Measurements from ENCODE around the gene MAGI2. TPM values are rescaled to one million over a fixed set of nuclear protein-coding genes. Genes with fewer than 3 reads are reported as not detected.

MAGI2 gene
- total RNA-seq, 2 donors from 2014 or later = 10.3 to 19.2 TPM

GRCh38 chr7:78173666-78174065 is 1279.8 kb downstream of the MAGI2 start:
- no peak for DNase-seq
- peaks cover 22% of the 10 kb centered on the region for H3K4me1 ChIP-seq (ENCODE audit: control insufficient read depth, insufficient read depth, low read length)
- no peaks in the 10 kb centered on the region for H3K36me3 ChIP-seq (ENCODE audit: control insufficient read depth, insufficient read depth, low read length)
- H3K4me3 ChIP-seq (ENCODE audit: low read length) = no peak overlapping the region
- Mint-ChIP-seq H3K27me3 (ENCODE audit: insufficient read depth) (no peaks in the 10 kb centered on the region), H3K9me3 (no peaks in the 10 kb centered on the region), H3K27ac (peak overlapping the region; percentile 59), H3K4me3 (no peak overlapping the region), H3K36me3 (ENCODE audit: low read depth) (no peaks in the 10 kb centered on the region), H3K4me1 (peaks cover 38% of the 10 kb centered on the region)
- no peaks in the 10 kb centered on the region for H3K9me3 ChIP-seq (ENCODE audit: control insufficient read depth, low read length)
- no peak overlapping the region for H3K9ac ChIP-seq (ENCODE audit: extremely low read depth, low read length, poor library complexity, severe bottlenecking)
- TF ChIP-seq CTCF (conservative IDR thresholded peaks at IDR 0.05) = no peak
- H3K27ac ChIP-seq (ENCODE audit: low read depth, low read length) = no peak overlapping the region
- WGBS, 2 experiments (ENCODE audit: insufficient coverage in 1 of 2, insufficient read length in 1 of 2) = 67 to 76% methylated on average over 5 of the region's 5 CpGs
- no peaks in the 10 kb centered on the region for H3K27me3 ChIP-seq (ENCODE audit: control insufficient read depth, insufficient read depth, low read length, poor library complexity, severe bottlenecking)

GRCh38 chr7:78172933-78173591 is 1280.4 kb downstream of the MAGI2 start:
- Histone ChIP-seq H3K4me1 (ENCODE audit: control insufficient read depth, insufficient read depth, low read length) (peaks cover 22% of the 10 kb centered on the region), H3K27ac (ENCODE audit: low read depth, low read length) (no peak overlapping the region), H3K9ac (ENCODE audit: extremely low read depth, low read length, poor library complexity, severe bottlenecking) (no peak overlapping the region), H3K36me3 (ENCODE audit: control insufficient read depth, insufficient read depth, low read length) (no peaks in the 10 kb centered on the region), H3K4me3 (ENCODE audit: low read length) (peak overlapping the region; percentile 12), H3K27me3 (ENCODE audit: control insufficient read depth, insufficient read depth, low read length, poor library complexity, severe bottlenecking) (no peaks in the 10 kb centered on the region), H3K9me3 (ENCODE audit: control insufficient read depth, low read length) (no peaks in the 10 kb centered on the region)
- Mint-ChIP-seq H3K4me1 (peaks cover 38% of the 10 kb centered on the region), H3K27me3 (ENCODE audit: insufficient read depth) (no peaks in the 10 kb centered on the region), H3K36me3 (ENCODE audit: low read depth) (no peaks in the 10 kb centered on the region), H3K27ac (peak overlapping the region; percentile 75), H3K4me3 (no peak overlapping the region), H3K9me3 (no peaks in the 10 kb centered on the region)
- no peak for DNase-seq
- whole genome bisulfite sequencing, 2 experiments (ENCODE audit: insufficient coverage in 1 of 2, insufficient read length in 1 of 2) = 38 to 67% methylated on average over 2 to 4 of the region's 4 CpGs
- TF ChIP-seq CTCF (conservative IDR thresholded peaks at IDR 0.05) = no peak

- Mint-ChIP-seq H3K27ac (peak overlapping the region; percentile 75), H3K4me3 (no peak overlapping the region)
- DNase-seq = peak; percentile 51
Measured at GRCh38 chr7:78172267-78172757, 1281.2 kb downstream of the MAGI2 start.

More at GRCh38 chr7:78172267-78172757, 1281.2 kb downstream of the MAGI2 start:
- peak overlapping the region; percentile 12 for H3K4me3 ChIP-seq (ENCODE audit: low read length)
- H3K4me1 ChIP-seq (ENCODE audit: control insufficient read depth, insufficient read depth, low read length) = peaks cover 22% of the 10 kb centered on the region
- no peaks in the 10 kb centered on the region for H3K36me3 ChIP-seq (ENCODE audit: control insufficient read depth, insufficient read depth, low read length)
- TF ChIP-seq CTCF (conservative IDR thresholded peaks at IDR 0.05) = no peak
- Mint-ChIP-seq H3K36me3 (ENCODE audit: low read depth) (no peaks in the 10 kb centered on the region), H3K27me3 (ENCODE audit: insufficient read depth) (no peaks in the 10 kb centered on the region), H3K9me3 (no peaks in the 10 kb centered on the region), H3K4me1 (peaks cover 38% of the 10 kb centered on the region)
- WGBS, 2 experiments (ENCODE audit: insufficient coverage in 1 of 2, insufficient read length in 1 of 2) = 38 to 40% methylated on average over 4 to 5 of the region's 5 CpGs
- H3K9ac ChIP-seq (ENCODE audit: extremely low read depth, low read length, poor library complexity, severe bottlenecking) = no peak overlapping the region
- H3K9me3 ChIP-seq (ENCODE audit: control insufficient read depth, low read length) = no peaks in the 10 kb centered on the region
- H3K27me3 ChIP-seq (ENCODE audit: control insufficient read depth, insufficient read depth, low read length, poor library complexity, severe bottlenecking) = no peaks in the 10 kb centered on the region
- H3K27ac ChIP-seq (ENCODE audit: low read depth, low read length) = peak overlapping the region; percentile 19
